BE2C (cell line): ENCODE measurements around the gene GRID1.

Experiments used
- DNase-seq: peaks from one replicate; pipeline ENCODE4 v3.0.0-alpha.2; 2020
- H3K27me3 ChIP-seq: fragments of 250-450 bp; sonication (Bioruptor Pico); 2 replicates; pipeline ENCODE4 v1.5.1; 2020; ENCODE audit warnings: mild to moderate bottlenecking
- H3K36me3 ChIP-seq: fragments of 250-450 bp; sonication (Bioruptor Pico); 2 replicates; pipeline ENCODE4 v1.5.1; 2020; ENCODE audit warnings: mild to moderate bottlenecking
- H3K4me1 ChIP-seq: fragments of 250-450 bp; sonication (Bioruptor Pico); 2 replicates; pipeline ENCODE4 v1.5.1; 2020
- H3K4me3 ChIP-seq: 2 replicates; pipeline ENCODE4 v1.5.1; 2011; ENCODE audit warnings: low read depth, low read length
- H3K9me3 ChIP-seq: fragments of 250-450 bp; sonication (Bioruptor Pico); 2 replicates; pipeline ENCODE4 v1.5.1; 2020
- TF ChIP-seq, protein P1 (sequence below): IDR thresholded peaks from 2 replicates; pipeline ENCODE4 v1.5.1; 2012; ENCODE audit warnings: mild to moderate bottlenecking, low read depth, low read length

GRID1 gene

DNA sequence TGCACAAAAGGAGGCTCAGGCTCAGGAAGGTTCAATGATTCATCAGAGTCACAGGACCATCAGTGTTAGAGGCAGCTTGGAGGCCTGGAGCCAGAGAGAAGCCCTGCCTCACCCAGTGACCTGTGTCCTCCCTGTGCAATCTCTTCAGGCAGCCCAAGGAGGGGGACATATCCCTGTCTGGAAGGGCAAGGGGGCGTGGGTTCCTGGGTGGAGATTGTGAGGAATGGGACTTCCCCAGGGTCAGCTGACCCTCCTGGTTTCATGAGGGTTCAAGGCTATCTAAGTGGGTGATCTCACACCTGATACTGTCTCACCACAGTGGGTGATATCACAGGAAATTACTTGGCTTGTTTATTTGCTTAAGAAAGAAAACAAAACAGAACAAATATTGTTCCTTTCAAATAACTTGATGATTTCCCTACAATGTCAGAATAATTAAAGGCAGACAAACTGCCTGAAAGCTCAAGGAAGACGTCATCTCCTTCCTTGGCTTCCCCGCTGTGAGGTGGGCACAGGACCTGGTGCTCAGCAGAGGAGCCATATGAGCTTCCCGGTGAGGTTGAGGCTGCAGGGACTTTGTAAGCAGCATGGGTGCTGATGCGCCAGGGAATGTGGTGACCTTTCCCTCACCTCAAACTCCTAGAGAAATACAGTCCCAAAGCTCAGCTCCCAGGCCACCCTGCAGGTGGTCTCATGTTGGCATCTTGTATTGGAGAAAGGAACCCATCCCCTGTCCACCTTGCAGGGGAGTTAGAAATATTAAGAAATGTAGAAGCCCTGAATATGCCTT, 763.2 kb downstream of the GRID1 start:
- Histone ChIP-seq H3K4me3 (no peak overlapping the region), H3K36me3 (no peaks in the 10 kb centered on the region), H3K4me1 (no peaks in the 10 kb centered on the region), H3K9me3 (no peaks in the 10 kb centered on the region), H3K27me3 (no peaks in the 10 kb centered on the region)
- no peak for DNase-seq
- TF ChIP-seq, protein P1, sequence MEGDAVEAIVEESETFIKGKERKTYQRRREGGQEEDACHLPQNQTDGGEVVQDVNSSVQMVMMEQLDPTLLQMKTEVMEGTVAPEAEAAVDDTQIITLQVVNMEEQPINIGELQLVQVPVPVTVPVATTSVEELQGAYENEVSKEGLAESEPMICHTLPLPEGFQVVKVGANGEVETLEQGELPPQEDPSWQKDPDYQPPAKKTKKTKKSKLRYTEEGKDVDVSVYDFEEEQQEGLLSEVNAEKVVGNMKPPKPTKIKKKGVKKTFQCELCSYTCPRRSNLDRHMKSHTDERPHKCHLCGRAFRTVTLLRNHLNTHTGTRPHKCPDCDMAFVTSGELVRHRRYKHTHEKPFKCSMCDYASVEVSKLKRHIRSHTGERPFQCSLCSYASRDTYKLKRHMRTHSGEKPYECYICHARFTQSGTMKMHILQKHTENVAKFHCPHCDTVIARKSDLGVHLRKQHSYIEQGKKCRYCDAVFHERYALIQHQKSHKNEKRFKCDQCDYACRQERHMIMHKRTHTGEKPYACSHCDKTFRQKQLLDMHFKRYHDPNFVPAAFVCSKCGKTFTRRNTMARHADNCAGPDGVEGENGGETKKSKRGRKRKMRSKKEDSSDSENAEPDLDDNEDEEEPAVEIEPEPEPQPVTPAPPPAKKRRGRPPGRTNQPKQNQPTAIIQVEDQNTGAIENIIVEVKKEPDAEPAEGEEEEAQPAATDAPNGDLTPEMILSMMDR = no peak

DNA sequence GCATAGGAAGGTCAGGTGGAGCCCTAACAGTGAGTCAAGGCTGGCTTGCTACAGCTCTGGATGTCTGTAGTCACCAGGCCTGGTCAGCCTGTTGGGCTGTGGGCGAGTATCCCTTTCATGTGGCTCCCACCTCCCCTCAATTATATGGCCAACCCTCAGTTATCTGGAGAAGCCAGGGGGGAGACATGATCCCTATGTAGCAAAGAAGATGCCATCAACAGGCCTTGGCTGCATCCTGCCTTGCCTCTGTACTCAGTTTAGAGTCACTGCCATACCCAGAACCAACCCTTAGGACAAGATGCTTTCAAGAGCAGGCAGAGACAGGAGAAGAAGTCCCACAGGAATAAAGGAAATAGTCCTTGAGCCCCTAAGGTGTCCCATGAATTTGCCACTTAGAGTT, 763.9 kb downstream of the GRID1 start:
- DNase-seq = no peak
- Histone ChIP-seq H3K4me3 (no peak overlapping the region), H3K4me1 (no peaks in the 10 kb centered on the region), H3K27me3 (no peaks in the 10 kb centered on the region), H3K9me3 (no peaks in the 10 kb centered on the region), H3K36me3 (no peaks in the 10 kb centered on the region)
- TF ChIP-seq, protein P1 = no peak

- no peaks in the 10 kb centered on the region for H3K36me3 ChIP-seq
- H3K27me3 ChIP-seq = no peaks in the 10 kb centered on the region
- H3K4me1 ChIP-seq = no peaks in the 10 kb centered on the region
- TF ChIP-seq, protein P1 = no peak
- no peak overlapping the region for H3K4me3 ChIP-seq
- no peak for DNase-seq
- H3K9me3 ChIP-seq = no peaks in the 10 kb centered on the region
Measured at GRCh38 chr10:85602306-85602705, 764.3 kb downstream of the GRID1 start.

DNA sequence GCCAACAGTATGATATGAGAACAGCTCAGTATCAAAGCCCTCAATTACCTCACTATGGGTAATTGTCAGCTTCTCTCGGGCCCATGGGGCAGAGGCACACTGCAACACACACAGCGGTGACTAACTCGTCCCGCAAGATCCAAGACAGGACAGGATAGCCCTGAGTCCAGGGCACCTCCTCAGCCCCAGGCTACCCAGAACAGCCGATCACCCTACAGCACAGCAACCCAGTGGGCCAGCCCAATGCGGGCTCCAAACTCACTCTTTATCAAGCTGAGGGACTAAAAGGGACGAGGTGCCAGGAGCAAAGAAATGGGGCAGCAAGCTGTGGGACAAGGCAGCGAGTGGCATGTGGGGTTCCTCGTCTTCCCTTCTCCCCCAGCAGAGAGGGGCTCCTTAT, 765.1 kb downstream of the GRID1 start:
- no peaks in the 10 kb centered on the region for H3K4me1 ChIP-seq
- H3K4me3 ChIP-seq = no peak overlapping the region
- H3K9me3 ChIP-seq = no peaks in the 10 kb centered on the region
- no peaks in the 10 kb centered on the region for H3K36me3 ChIP-seq
- DNase-seq = no peak
- TF ChIP-seq, protein P1 = no peak
- no peaks in the 10 kb centered on the region for H3K27me3 ChIP-seq

- DNase-seq = no peak
- H3K4me3 ChIP-seq = no peak overlapping the region
- no peaks in the 10 kb centered on the region for H3K36me3 ChIP-seq
- no peaks in the 10 kb centered on the region for H3K9me3 ChIP-seq
- no peaks in the 10 kb centered on the region for H3K4me1 ChIP-seq
- H3K27me3 ChIP-seq = no peaks in the 10 kb centered on the region
- TF ChIP-seq, protein P1 = no peak
Measured at GRCh38 chr10:85600744-85601081, 765.9 kb downstream of the GRID1 start.

GRCh38 chr10:85600026-85600743, 766.4 kb downstream of the GRID1 start:
- DNase-seq = no peak
- Histone ChIP-seq H3K4me3 (no peak overlapping the region), H3K4me1 (no peaks in the 10 kb centered on the region), H3K27me3 (no peaks in the 10 kb centered on the region), H3K9me3 (no peaks in the 10 kb centered on the region), H3K36me3 (no peaks in the 10 kb centered on the region)
- TF ChIP-seq, protein P1 = no peak
